GM21619 (cell line): ENCODE data around the gene MYMK.

Experiments
- ATAC-seq: cut with Tn5 transposase; IDR thresholded peaks from one replicate; pipeline ENCODE4 v1.9.1; 2021; ENCODE audit not compliant: unreplicated experiment

The MYMK gene

DNA sequence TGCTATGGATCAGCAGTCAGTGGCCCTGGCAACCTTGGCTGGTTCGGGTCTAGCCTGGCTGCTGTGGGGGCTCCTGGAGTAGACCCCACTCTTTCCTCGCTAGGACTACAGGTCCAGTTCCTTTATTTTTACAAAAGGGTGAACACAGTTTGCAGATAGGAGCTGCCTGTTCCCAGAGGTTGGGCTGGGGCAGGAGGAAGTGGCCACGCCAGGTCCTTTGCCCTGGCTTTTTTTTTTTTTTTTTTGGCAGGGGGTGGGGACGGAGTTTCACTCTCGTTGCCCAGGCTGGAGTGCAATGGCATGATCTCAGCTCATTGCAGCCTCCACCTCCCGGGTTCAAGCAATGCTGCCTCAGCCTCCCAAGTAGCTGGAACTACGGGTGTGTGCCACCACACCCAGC is 53.8 kb downstream of the MYMK start:
- no peak for ATAC-seq

DNA sequence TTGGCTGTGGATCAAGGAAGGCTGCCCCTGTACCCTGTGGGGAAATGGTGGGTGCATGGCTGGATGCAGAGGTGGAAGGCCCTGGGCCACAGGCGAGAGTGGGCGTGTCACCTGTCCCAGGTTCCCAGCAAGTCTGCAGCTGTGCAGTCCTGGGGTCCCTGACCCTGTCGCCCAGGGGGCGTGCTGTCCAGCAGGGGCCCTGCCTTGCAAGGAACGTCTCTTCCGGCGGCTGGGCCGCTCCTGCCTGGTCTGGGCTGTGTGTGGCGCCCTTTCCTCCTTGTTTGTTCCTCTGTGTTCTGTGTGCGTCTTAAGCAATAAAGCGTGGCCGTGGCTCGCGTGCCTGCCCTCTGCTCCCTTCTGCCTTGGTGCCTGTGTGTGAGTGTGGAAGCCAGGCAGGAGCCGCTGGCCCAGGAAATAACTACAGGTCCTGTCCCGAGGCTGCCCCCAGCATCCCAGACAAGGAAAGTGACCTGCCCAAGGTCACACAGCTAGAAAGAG is 54.3 kb downstream of the MYMK start:
- no peak for ATAC-seq

GRCh38 chr9:133468777-133469421 is 55.9 kb downstream of the MYMK start:
- ATAC-seq, result no peak

GRCh38 chr9:133468374-133468773 is 56.4 kb downstream of the MYMK start:
- no peak for ATAC-seq

GRCh38 chr9:133467101-133467500 is 57.7 kb downstream of the MYMK start:
- no peak for ATAC-seq

GRCh38 chr9:133465984-133466383 is 58.8 kb downstream of the MYMK start:
- no peak for ATAC-seq

DNA sequence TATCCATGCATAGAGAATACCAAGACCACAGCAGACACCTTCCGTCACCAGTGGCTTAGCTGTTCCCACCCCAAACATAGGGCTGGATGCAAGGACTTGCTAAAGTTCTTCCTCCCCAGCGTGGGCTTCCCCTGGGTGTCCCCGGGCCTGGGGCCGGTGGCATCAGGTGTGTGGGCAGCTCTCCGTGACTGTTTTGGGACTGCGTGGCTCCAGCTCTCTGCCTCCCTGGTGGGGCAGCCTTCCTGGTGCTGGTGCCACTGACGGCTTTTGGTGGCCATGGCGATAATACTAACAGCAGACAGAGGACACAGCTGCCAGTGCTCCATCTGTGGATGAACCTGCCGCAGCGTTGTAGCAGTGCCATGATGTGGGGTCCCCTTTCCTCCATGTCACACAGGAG is 60.1 kb downstream of the MYMK start:
- no peak for ATAC-seq
